ENCODE data around the gene SIRPG. TPM values are rescaled to one million over a fixed set of nuclear protein-coding genes. Genes with fewer than 3 reads are reported as not detected.

SIRPG gene
- total and polyA plus RNA-seq, 2 of the 13 experiments (the other 11 are each of a cell fraction or from before 2014, with no cell fraction given) = not detected

DNA sequence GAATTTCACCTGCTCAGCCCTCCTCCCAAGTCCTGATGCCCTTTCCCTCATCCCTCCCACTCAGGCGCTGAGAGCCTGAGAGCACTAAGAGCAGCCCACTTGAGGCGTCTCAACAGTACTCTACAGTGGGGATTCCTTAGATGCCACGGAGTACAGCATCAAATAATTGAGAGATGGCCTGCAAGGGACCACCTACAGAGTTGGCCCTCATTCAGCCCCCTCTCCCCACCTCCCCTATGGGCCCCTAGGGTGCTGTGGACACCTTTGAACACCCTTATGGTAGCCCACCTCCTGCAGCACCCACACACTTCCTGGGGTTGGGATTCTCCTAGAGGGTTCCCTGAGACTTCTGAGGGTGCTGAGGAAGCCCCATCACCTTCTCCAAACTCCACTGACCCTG is 37.1 kb upstream of the SIRPG start:
- Histone ChIP-seq H3K9me3 (ENCODE audit: low read length) (no peaks in the 10 kb centered on the region), H2AFZ (ENCODE audit: low read length) (no peak overlapping the region), H3K4me2 (ENCODE audit: low read depth, low read length) (no peak overlapping the region), H3K27ac (ENCODE audit: extremely low read length, insufficient read depth, low read length) (no peak overlapping the region), H3K4me3 (replicated peaks in 1 of 3; ENCODE audit: insufficient read depth in 1 of 3, low read depth in 2 of 3, low read length in 3 of 3) (no peak overlapping the region), H4K20me1 (ENCODE audit: insufficient read depth, low read length) (no peaks in the 10 kb centered on the region), H3K36me3 (replicated peaks in 1 of 2; ENCODE audit: control insufficient read depth in 1 of 2, insufficient read depth in 2 of 2, low read length in 2 of 2) (no peaks in the 10 kb centered on the region), H3K9ac (ENCODE audit: insufficient read depth, low read depth, low read length) (no peak overlapping the region), H3K27me3 (ENCODE audit: control insufficient read depth in 1 of 2, insufficient read depth in 2 of 2, low read length in 2 of 2) (0 out of 5 replicates have a peak, but pooled peaks cover 0 to 2% of the 10 kb centered on the region in 2 experiments), H3K79me2 (ENCODE audit: insufficient read depth, low read length) (no peaks in the 10 kb centered on the region), H3K4me1 (ENCODE audit: insufficient read depth, low read length) (no peaks in the 10 kb centered on the region)
- no peak for FAIRE-seq
- CTCF ChIA-PET (ENCODE audit: low intra/inter-chr PET ratio, low total read pairs) = no interaction called here
- intact Hi-C loops (cut with micrococcal nuclease; ENCODE audit: unreplicated experiment) = no loop called here
- no TSS peak for BruUV-seq (replicated peaks)
- 4% methylated on average over 3 of the region's 3 CpGs for WGBS (ENCODE audit: low lambda C conversion rate)
- DNase-seq (ENCODE audit: low spot score) = no peak
- POLR2A ChIA-PET = no interaction called here
- no peak for TF ChIP-seq JUND (CRISPR knock-in tag; IDR thresholded peaks at IDR 0.05)
- TF ChIP-seq, protein P1, sequence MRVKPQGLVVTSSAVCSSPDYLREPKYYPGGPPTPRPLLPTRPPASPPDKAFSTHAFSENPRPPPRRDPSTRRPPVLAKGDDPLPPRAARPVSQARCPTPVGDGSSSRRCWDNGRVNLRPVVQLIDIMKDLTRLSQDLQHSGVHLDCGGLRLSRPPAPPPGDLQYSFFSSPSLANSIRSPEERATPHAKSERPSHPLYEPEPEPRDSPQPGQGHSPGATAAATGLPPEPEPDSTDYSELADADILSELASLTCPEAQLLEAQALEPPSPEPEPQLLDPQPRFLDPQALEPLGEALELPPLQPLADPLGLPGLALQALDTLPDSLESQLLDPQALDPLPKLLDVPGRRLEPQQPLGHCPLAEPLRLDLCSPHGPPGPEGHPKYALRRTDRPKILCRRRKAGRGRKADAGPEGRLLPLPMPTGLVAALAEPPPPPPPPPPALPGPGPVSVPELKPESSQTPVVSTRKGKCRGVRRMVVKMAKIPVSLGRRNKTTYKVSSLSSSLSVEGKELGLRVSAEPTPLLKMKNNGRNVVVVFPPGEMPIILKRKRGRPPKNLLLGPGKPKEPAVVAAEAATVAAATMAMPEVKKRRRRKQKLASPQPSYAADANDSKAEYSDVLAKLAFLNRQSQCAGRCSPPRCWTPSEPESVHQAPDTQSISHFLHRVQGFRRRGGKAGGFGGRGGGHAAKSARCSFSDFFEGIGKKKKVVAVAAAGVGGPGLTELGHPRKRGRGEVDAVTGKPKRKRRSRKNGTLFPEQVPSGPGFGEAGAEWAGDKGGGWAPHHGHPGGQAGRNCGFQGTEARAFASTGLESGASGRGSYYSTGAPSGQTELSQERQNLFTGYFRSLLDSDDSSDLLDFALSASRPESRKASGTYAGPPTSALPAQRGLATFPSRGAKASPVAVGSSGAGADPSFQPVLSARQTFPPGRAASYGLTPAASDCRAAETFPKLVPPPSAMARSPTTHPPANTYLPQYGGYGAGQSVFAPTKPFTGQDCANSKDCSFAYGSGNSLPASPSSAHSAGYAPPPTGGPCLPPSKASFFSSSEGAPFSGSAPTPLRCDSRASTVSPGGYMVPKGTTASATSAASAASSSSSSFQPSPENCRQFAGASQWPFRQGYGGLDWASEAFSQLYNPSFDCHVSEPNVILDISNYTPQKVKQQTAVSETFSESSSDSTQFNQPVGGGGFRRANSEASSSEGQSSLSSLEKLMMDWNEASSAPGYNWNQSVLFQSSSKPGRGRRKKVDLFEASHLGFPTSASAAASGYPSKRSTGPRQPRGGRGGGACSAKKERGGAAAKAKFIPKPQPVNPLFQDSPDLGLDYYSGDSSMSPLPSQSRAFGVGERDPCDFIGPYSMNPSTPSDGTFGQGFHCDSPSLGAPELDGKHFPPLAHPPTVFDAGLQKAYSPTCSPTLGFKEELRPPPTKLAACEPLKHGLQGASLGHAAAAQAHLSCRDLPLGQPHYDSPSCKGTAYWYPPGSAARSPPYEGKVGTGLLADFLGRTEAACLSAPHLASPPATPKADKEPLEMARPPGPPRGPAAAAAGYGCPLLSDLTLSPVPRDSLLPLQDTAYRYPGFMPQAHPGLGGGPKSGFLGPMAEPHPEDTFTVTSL (CRISPR knock-in tag; IDR thresholded peaks at IDR 0.05; ENCODE audit: borderline replicate concordance) = no peak
- TF ChIP-seq, protein P2, sequence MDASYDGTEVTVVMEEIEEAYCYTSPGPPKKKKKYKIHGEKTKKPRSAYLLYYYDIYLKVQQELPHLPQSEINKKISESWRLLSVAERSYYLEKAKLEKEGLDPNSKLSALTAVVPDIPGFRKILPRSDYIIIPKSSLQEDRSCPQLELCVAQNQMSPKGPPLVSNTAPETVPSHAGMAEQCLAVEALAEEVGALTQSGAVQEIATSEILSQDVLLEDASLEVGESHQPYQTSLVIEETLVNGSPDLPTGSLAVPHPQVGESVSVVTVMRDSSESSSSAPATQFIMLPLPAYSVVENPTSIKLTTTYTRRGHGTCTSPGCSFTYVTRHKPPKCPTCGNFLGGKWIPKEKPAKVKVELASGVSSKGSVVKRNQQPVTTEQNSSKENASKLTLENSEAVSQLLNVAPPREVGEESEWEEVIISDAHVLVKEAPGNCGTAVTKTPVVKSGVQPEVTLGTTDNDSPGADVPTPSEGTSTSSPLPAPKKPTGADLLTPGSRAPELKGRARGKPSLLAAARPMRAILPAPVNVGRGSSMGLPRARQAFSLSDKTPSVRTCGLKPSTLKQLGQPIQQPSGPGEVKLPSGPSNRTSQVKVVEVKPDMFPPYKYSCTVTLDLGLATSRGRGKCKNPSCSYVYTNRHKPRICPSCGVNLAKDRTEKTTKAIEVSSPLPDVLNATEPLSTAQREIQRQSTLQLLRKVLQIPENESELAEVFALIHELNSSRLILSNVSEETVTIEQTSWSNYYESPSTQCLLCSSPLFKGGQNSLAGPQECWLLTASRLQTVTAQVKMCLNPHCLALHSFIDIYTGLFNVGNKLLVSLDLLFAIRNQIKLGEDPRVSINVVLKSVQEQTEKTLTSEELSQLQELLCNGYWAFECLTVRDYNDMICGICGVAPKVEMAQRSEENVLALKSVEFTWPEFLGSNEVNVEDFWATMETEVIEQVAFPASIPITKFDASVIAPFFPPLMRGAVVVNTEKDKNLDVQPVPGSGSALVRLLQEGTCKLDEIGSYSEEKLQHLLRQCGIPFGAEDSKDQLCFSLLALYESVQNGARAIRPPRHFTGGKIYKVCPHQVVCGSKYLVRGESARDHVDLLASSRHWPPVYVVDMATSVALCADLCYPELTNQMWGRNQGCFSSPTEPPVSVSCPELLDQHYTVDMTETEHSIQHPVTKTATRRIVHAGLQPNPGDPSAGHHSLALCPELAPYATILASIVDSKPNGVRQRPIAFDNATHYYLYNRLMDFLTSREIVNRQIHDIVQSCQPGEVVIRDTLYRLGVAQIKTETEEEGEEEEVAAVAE (CRISPR knock-in tag; IDR thresholded peaks at IDR 0.05; ENCODE audit: borderline replicate concordance) = no peak
- no peak for TF ChIP-seq CHD2 (IDR thresholded peaks at IDR 0.05; ENCODE audit: low read depth, low read length)
- no peak for TF ChIP-seq ELF4 (CRISPR knock-in tag; IDR thresholded peaks at IDR 0.05; ENCODE audit: borderline replicate concordance)
- TF ChIP-seq NBN (conservative IDR thresholded peaks at IDR 0.05) = no peak
- TF ChIP-seq HOXA9 (CRISPR knock-in tag; IDR thresholded peaks at IDR 0.05; ENCODE audit: borderline replicate concordance) = no peak
- TF ChIP-seq NR2F2 (IDR thresholded peaks at IDR 0.05; ENCODE audit: borderline replicate concordance, low read depth) = no peak
- TF ChIP-seq HMG20A (CRISPR knock-in tag; IDR thresholded peaks at IDR 0.05; ENCODE audit: borderline replicate concordance) = no peak
- TF ChIP-seq ZNF777 (CRISPR knock-in tag; IDR thresholded peaks at IDR 0.05) = no peak
- no peak for TF ChIP-seq SKI (IDR thresholded peaks at IDR 0.05; ENCODE audit: partially characterized antibody)
- TF ChIP-seq ELF3 (CRISPR knock-in tag; IDR thresholded peaks at IDR 0.05) = no peak
- no peak for TF ChIP-seq PTBP1 (IDR thresholded peaks at IDR 0.05; ENCODE audit: low read depth, low read length, poor library complexity, severe bottlenecking)
- in situ Hi-C loops (cut with HindIII; ENCODE audit: extremely low pct_ligation_motif_present, low pct_unique_long_range_greater_than_20kb) = no loop called here
- ATAC-seq = no peak; the same call in 2 of the 3 replicates
